Measurements from ENCODE around the gene ANKRD35.
"Not testable (repeated sequence)": the region's sequence is repeated elsewhere in the genome, so short reads cannot be mapped to it uniquely, and the experiment has no call there.

The ANKRD35 gene, protein sequence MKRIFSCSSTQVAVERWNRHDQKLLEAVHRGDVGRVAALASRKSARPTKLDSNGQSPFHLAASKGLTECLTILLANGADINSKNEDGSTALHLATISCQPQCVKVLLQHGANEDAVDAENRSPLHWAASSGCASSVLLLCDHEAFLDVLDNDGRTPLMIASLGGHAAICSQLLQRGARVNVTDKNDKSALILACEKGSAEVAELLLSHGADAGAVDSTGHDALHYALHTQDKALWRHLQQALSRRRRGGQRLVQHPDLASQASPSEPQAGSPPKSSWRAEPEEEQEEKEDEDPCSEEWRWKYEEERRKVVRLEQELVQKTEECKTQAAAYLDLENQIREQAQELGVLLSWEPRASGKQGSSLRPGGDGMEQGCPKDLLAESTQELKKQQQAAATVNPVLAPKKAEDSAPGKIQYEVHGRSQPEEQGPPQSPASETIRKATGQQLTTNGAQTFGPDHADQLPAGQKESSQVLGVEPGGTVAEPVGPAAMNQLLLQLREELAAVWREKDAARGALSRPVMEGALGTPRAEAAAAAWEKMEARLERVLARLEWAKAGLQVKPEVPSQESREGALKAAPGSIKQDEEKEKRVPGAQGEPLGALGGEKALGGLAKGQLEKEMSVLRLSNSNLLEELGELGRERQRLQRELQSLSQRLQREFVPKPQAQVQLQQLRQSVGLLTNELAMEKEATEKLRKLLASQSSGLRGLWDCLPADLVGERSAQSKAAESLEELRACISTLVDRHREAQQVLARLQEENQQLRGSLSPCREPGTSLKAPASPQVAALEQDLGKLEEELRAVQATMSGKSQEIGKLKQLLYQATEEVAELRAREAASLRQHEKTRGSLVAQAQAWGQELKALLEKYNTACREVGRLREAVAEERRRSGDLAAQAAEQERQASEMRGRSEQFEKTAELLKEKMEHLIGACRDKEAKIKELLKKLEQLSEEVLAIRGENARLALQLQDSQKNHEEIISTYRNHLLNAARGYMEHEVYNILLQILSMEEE

DNA sequence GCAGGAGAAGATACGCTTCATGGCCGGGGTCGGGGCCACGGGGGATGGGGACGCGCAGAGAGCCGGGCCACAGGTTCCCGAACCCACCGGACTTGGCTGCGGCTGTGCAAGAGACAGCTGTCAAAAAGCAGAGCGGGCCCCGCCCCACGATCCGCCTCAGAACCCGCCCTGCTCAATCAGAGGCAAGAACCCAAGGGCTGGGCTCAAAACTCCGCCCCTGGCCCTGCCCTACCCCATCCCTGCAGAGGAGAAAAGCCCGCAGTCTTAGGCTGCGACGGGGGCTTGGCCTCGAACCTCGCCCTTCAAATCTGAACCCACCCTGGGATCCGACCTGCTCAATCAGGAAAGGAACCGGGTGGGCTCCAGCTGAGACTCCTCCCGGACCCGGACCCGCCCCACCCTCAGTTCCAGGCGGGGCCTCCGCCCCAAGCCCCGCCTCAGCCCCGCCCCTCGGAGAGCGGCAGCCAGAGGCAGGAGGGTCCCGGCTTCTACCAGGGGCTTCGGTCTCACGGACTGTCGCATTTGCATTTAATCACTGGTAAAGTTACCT, at the start of gene ANKRD35:
ANKRD35 (minus strand) TSS at position 129 of the 550 bp plus-strand sequence; CDS start at position 21, 108 bp downstream.
- Histone ChIP-seq H3K4me3 (ENCODE audit: low read depth in 1 of 2, low read length in 2 of 2) (peak within 1 kb of the TSS; percentile 56 to 89), H3K36me3 (ENCODE audit: control insufficient read depth in 1 of 2, insufficient read depth in 2 of 2, low read length in 2 of 2) (no peaks in the 10 kb centered on the region), H3K27me3 (ENCODE audit: low read depth, low read length) (no peaks in the 10 kb centered on the region), H3K9me3 (ENCODE audit: control insufficient read depth in 1 of 2, low read length in 2 of 2) (no peaks in the 10 kb centered on the region), H3K27ac (ENCODE audit: low read length) (no peak within 1 kb of the TSS), H3K4me1 (ENCODE audit: control insufficient read depth in 1 of 2, insufficient read depth in 2 of 2, low read length in 2 of 2) (peaks cover under 1 to 8% of the 10 kb centered on the region in 2 donors)

DNA sequence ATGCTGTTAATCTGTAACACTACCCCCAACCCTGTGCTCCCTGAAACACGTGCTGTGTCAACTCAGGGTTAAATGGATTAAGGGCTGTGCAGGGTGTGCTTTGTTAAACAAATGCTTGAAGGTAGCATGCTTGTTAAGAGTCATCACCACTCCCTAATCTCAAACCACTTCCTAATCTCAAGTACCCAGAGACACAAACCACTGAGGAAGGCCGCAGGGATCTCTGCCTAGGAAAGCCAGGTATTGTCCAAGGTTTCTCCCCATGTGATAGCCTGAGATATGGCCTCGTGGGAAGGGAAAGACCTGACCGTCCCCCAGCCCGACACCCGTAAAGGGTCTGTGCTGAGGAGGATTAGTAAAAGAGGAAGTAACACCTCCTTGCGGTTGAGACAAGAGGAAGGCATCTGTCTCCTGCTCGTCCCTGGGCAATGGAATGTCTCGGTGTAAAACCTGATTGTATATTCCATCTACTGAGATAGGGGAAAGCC, 46.9 kb upstream of the ANKRD35 start:
- not testable (repeated sequence) for H3K4me3 ChIP-seq (ENCODE audit: low read depth in 1 of 2, low read length in 2 of 2); H3K4me1 ChIP-seq (ENCODE audit: control insufficient read depth in 1 of 2, insufficient read depth in 2 of 2, low read length in 2 of 2); H3K27ac ChIP-seq (ENCODE audit: low read length); H3K9me3 ChIP-seq (ENCODE audit: control insufficient read depth in 1 of 2, low read length in 2 of 2); H3K27me3 ChIP-seq (ENCODE audit: low read depth, low read length)
- H3K36me3 ChIP-seq (ENCODE audit: control insufficient read depth in 1 of 2, insufficient read depth in 2 of 2, low read length in 2 of 2) = peaks cover 18 to 30% of the 10 kb centered on the region in 2 donors

DNA sequence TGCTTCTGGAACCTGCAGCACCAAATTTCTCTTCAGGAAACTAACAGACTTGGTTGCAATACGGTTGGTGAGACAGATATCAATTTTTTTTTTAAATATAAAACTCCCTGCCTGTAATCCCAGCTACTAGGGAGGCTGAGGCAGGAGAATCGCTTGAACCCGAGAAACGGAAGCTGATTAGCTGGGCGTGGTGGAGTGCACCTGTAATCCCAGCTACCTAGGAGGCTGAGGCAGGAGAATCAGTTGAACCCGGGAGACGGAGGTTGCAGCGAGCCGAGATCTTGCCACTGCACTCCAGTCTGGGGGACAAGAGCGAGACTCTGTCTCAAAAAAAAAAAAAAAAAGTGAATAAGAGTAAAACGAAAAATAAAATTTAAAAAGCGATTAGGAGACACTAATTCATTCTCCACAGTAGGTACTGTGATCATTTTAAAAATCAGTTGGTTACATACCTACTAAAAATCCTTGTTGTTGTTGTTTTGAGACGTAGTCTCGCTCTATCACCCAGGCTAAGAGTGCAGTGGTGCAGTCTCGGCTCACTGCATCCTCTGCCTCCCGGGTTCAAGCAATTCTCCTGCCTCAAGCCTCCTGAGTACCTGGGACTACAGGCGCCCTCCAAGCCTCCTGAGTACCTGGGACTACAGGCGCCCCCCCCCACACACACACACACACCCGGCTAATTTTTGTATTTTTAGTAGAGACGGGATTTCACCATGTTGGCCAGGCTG, 42.4 kb upstream of the ANKRD35 start:
- Histone ChIP-seq H3K9me3 (ENCODE audit: control insufficient read depth in 1 of 2, low read length in 2 of 2) (no peaks in the 10 kb centered on the region), H3K27ac (ENCODE audit: low read length) (peak overlapping the region; percentile 100), H3K27me3 (ENCODE audit: low read depth, low read length) (no peaks in the 10 kb centered on the region), H3K36me3 (ENCODE audit: control insufficient read depth in 1 of 2, insufficient read depth in 2 of 2, low read length in 2 of 2) (peaks cover 9 to 11% of the 10 kb centered on the region in 2 donors), H3K4me3 (ENCODE audit: low read depth in 1 of 2, low read length in 2 of 2) (peak overlapping the region; percentile 79 to 97), H3K4me1 (ENCODE audit: control insufficient read depth in 1 of 2, insufficient read depth in 2 of 2, low read length in 2 of 2) (peaks cover 13 to 16% of the 10 kb centered on the region in 2 donors)

DNA sequence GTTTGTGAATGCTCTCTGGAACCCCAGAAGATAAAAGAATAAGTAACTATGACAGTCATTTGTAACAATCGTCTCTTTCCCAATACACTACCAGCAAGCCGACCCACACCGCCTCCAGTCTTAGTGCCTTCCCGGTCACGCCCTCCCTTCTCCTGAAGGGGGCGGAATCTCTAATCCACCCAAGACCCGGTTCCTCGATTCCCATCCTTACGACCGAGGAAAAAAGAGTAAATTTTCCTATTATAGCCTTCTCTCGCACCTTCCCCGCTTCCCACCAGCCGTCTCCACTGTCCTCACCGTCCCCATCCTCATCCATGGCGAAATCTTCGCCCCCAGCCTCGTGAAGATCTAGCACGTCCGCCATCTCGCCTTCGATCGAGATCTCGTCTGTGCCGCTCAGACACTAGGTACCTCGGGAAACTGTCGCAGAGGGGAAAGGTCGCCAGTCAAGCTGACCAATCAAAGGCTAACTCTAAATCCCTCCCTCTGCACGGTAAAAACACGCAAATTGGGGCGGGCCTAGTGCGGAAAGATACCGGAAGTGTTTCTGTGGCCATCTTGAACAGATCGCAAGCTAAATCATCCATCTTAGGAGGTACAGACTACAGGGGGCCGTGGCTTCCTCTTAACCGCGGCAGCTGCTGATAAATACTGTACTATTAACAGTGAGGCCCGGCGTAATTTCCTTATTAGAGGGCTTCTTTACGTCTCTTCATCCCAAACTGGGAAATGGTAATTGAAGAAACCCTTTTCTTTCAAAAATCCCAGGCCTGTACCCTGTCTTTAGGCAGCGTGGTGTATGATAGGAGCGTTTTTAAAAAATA, 41.6 kb upstream of the ANKRD35 start, which contains the start of gene RBM8A:
RBM8A (minus strand) TSS at position 422 of the 824 bp plus-strand sequence; CDS start at position 364, 58 bp downstream.
- Histone ChIP-seq H3K4me3 (ENCODE audit: low read depth in 1 of 2, low read length in 2 of 2) (peak within 1 kb of the TSS; percentile 79 to 97), H3K27ac (ENCODE audit: low read length) (peak within 1 kb of the TSS; percentile 100), H3K27me3 (ENCODE audit: low read depth, low read length) (no peaks in the 10 kb centered on the region), H3K36me3 (ENCODE audit: control insufficient read depth in 1 of 2, insufficient read depth in 2 of 2, low read length in 2 of 2) (peaks cover 9 to 11% of the 10 kb centered on the region in 2 donors), H3K4me1 (ENCODE audit: control insufficient read depth in 1 of 2, insufficient read depth in 2 of 2, low read length in 2 of 2) (peaks cover 13 to 16% of the 10 kb centered on the region in 2 donors), H3K9me3 (ENCODE audit: control insufficient read depth in 1 of 2, low read length in 2 of 2) (no peaks in the 10 kb centered on the region)

DNA sequence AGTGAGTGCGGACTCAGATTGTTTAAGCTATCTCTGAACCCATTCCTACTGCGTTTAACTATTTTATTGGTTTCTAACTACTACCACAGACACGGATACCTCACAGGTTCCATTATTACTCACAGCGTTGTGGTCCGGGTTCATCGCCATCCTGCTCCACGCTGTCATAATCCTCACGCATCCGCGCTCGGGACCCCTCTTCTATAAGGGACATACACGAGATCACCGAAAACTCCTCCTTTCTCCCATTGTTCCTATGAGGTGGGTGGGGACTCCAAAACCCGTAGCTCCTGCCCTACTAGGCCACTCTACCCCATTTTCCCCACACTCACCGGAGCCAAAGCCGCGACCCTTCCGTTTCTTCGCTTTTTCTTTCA, 41.0 kb upstream of the ANKRD35 start:
- H3K9me3 ChIP-seq (ENCODE audit: control insufficient read depth in 1 of 2, low read length in 2 of 2) = no peaks in the 10 kb centered on the region
- peak overlapping the region; percentile 100 for H3K27ac ChIP-seq (ENCODE audit: low read length)

DNA sequence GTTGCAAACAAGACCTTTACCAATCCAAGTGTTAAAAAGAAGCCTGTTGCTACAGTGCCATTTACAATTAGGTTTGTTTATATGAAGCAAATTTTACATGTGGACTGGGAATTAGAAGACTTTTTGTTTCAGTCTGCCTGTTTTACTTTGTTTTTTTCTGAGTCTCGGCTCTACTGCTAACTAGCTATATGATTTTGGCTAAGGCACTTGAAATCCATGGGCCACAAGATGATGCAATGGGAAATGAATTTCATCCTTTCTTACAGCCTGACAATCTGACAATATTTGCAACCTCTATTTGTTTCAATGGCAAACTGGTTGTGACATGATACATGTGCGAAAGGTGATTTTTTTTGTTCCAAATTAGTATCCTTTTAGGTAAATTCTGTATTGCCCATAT, 36.6 kb upstream of the ANKRD35 start:
- Histone ChIP-seq H3K4me1 (ENCODE audit: control insufficient read depth in 1 of 2, insufficient read depth in 2 of 2, low read length in 2 of 2) (peaks cover 15 to 27% of the 10 kb centered on the region in 2 donors), H3K27ac (ENCODE audit: low read length) (no peak overlapping the region), H3K9me3 (ENCODE audit: control insufficient read depth in 1 of 2, low read length in 2 of 2) (no peaks in the 10 kb centered on the region), H3K4me3 (ENCODE audit: low read depth in 1 of 2, low read length in 2 of 2) (no peak overlapping the region), H3K36me3 (ENCODE audit: control insufficient read depth in 1 of 2, insufficient read depth in 2 of 2, low read length in 2 of 2) (peaks cover 9 to 11% of the 10 kb centered on the region in 2 donors), H3K27me3 (ENCODE audit: low read depth, low read length) (no peaks in the 10 kb centered on the region)

More for the DNA sequence above, 41.0 kb upstream of the ANKRD35 start:
- Histone ChIP-seq H3K4me3 (ENCODE audit: low read depth in 1 of 2, low read length in 2 of 2) (peak overlapping the region; percentile 79 to 97), H3K27me3 (ENCODE audit: low read depth, low read length) (no peaks in the 10 kb centered on the region), H3K4me1 (ENCODE audit: control insufficient read depth in 1 of 2, insufficient read depth in 2 of 2, low read length in 2 of 2) (peaks cover 13 to 16% of the 10 kb centered on the region in 2 donors), H3K36me3 (ENCODE audit: control insufficient read depth in 1 of 2, insufficient read depth in 2 of 2, low read length in 2 of 2) (peaks cover 9 to 11% of the 10 kb centered on the region in 2 donors)

DNA sequence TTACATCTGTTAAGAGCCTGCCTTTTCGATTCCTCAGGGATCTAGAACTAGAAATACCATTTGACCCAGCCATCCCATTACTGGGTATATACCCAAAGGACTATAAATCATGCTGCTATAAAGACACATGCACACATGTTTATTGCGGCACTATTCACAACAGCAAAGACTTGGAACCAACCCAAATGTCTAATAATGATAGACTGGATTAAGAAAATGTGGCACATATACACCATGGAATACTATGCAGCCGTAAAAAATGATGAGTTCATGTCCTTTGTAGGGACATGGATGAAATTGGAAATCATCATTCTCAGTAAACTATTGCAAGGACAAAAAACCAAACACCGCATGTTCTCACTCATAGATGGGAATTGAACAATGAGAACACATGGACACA, 34.6 kb upstream of the ANKRD35 start:
- peaks cover 8 to 13% of the 10 kb centered on the region in 2 donors for H3K36me3 ChIP-seq (ENCODE audit: control insufficient read depth in 1 of 2, insufficient read depth in 2 of 2, low read length in 2 of 2)
- H3K4me3 ChIP-seq (ENCODE audit: low read depth in 1 of 2, low read length in 2 of 2) = not testable (repeated sequence)

DNA sequence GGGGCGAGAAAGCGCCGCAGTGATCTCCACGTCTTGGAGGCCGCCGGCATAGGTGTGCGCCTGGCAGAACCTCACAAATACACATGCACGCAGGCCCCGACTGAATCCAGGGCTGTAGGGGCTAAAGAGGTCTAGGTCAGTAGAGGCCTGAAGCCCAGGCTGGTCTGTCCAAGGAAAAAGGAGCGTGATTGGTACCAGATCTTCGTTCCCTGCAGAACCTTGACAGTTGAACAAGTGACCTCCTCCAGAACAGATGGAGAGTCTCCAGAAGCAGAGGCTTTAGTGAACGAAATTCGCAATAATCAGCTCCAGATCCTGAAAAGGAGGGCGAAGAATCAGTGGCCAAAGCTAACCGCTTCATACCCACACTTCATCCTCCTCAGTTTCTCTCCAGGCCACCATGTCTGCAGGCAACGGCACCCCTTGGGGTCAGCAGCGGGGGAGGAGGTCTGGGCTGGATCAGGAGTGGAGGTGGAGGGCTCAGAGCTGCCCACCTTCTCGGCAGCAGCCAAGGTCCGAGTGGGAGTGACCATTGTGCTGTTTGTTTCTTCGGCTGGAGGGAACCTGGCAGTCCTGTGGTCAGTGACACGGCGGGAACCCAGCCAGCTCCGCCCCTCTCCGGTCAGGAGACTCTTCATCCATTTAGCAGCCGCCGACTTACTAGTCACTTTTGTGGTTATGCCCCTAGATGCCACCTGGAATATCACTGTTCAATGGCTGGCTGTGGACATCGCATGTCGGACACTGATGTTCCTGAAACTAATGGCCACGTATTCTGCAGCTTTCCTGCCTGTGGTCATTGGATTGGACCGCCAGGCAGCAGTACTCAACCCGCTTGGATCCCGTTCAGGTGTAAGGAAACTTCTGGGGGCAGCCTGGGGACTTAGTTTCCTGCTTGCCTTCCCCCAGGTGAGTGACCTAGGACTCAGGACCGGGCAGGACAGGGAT, 33.6 kb upstream of the ANKRD35 start:
- H3K4me1 ChIP-seq (ENCODE audit: control insufficient read depth in 1 of 2, insufficient read depth in 2 of 2, low read length in 2 of 2) = peaks cover 6 to 25% of the 10 kb centered on the region in 2 donors
- H3K9me3 ChIP-seq (ENCODE audit: control insufficient read depth in 1 of 2, low read length in 2 of 2) = no peaks in the 10 kb centered on the region
- peaks cover 11 to 23% of the 10 kb centered on the region in 2 donors for H3K36me3 ChIP-seq (ENCODE audit: control insufficient read depth in 1 of 2, insufficient read depth in 2 of 2, low read length in 2 of 2)
- peak overlapping the region; percentile 95 to 98 for H3K4me3 ChIP-seq (ENCODE audit: low read depth in 1 of 2, low read length in 2 of 2)
- peak overlapping the region; percentile 92 for H3K27ac ChIP-seq (ENCODE audit: low read length)
- H3K27me3 ChIP-seq (ENCODE audit: low read depth, low read length) = no peaks in the 10 kb centered on the region

More for the DNA sequence above, 34.6 kb upstream of the ANKRD35 start:
- not testable (repeated sequence) for H3K27me3 ChIP-seq (ENCODE audit: low read depth, low read length); H3K27ac ChIP-seq (ENCODE audit: low read length); H3K9me3 ChIP-seq (ENCODE audit: control insufficient read depth in 1 of 2, low read length in 2 of 2)
- peaks cover 6 to 25% of the 10 kb centered on the region in 2 donors for H3K4me1 ChIP-seq (ENCODE audit: control insufficient read depth in 1 of 2, insufficient read depth in 2 of 2, low read length in 2 of 2)
